ENCODE data around the gene C5orf46. TPM values are rescaled to one million over a fixed set of nuclear protein-coding genes. Genes with fewer than 3 reads are reported as not detected.
"Not testable (repeated sequence)": the region's sequence is repeated elsewhere in the genome, so short reads cannot be mapped to it uniquely, and the experiment has no call there.

The C5orf46 gene
- not detected for total RNA-seq

GRCh38 chr5:147906326-147907095 is at the start of gene C5orf46:
TSS of gene C5orf46 (minus strand) at chr5:147906538. CDS start at chr5:147906501, 37 bp downstream.
- H3K36me3 ChIP-seq, result no peaks in the 10 kb centered on the region
- WGBS, 2 donors, result 62% methylated on average over 8 of the region's 8 CpGs

GRCh38 chr5:147954971-147955370 is 48.6 kb upstream of the C5orf46 start:
- no peak for TF ChIP-seq EP300 (IDR thresholded peaks at IDR 0.05)
- TF ChIP-seq POLR2A (IDR thresholded peaks at IDR 0.05), result no peak
- no peak for TF ChIP-seq CTCF (IDR thresholded peaks at IDR 0.05)
- no peak overlapping the region for H3K4me3 ChIP-seq
- DNase-seq (ENCODE audit: low spot score in 2 of 2), result no peak
- no peaks in the 10 kb centered on the region for H3K27me3 ChIP-seq
- H3K36me3 ChIP-seq, result no peaks in the 10 kb centered on the region
- no peaks in the 10 kb centered on the region for H3K4me1 ChIP-seq
- H3K9me3 ChIP-seq, result no peaks in the 10 kb centered on the region
- no peak overlapping the region for H3K27ac ChIP-seq
- WGBS, 2 donors, result 66 to 72% methylated on average over 6 of the region's 6 CpGs

More at GRCh38 chr5:147906326-147907095, at the start of gene C5orf46:
- Histone ChIP-seq H3K27me3 (no peaks in the 10 kb centered on the region), H3K27ac (no peak within 1 kb of the TSS), H3K9me3 (no peaks in the 10 kb centered on the region), H3K4me1 (no peaks in the 10 kb centered on the region), H3K4me3 (no peak within 1 kb of the TSS)
- TF ChIP-seq CTCF (IDR thresholded peaks at IDR 0.05), result no peak
- TF ChIP-seq POLR2A (IDR thresholded peaks at IDR 0.05), result no peak
- TF ChIP-seq EP300 (IDR thresholded peaks at IDR 0.05), result no peak
- DNase-seq (ENCODE audit: low spot score in 2 of 2), result no peak

- Histone ChIP-seq H3K27ac (no peak overlapping the region), H3K9me3 (no peaks in the 10 kb centered on the region), H3K4me3 (no peak overlapping the region), H3K27me3 (no peaks in the 10 kb centered on the region), H3K4me1 (no peaks in the 10 kb centered on the region), H3K36me3 (no peaks in the 10 kb centered on the region)
- TF ChIP-seq CTCF (IDR thresholded peaks at IDR 0.05) (peak; percentile 46 to 60 (median 52)), POLR2A (IDR thresholded peaks at IDR 0.05) (no peak), EP300 (IDR thresholded peaks at IDR 0.05) (no peak)
- WGBS, 2 donors, result 42 to 53% methylated on average over 2 of the region's 2 CpGs
- DNase-seq (ENCODE audit: low spot score in 2 of 2), result no peak
Observed at GRCh38 chr5:147949711-147950573, 43.6 kb upstream of the C5orf46 start.

- not testable (repeated sequence) for H3K36me3 ChIP-seq; DNase-seq (ENCODE audit: low spot score in 2 of 2)
Observed at GRCh38 chr5:147946658-147947274, 40.4 kb upstream of the C5orf46 start.

GRCh38 chr5:147939431-147940114 is 33.2 kb upstream of the C5orf46 start:
- TF ChIP-seq POLR2A (IDR thresholded peaks at IDR 0.05) (no peak), EP300 (IDR thresholded peaks at IDR 0.05) (no peak)
- Histone ChIP-seq H3K27ac (no peak overlapping the region), H3K27me3 (no peaks in the 10 kb centered on the region), H3K4me3 (no peak overlapping the region), H3K4me1 (no peaks in the 10 kb centered on the region), H3K36me3 (no peaks in the 10 kb centered on the region), H3K9me3 (no peaks in the 10 kb centered on the region)
- WGBS, 2 donors, result 93% methylated on average over 4 of the region's 4 CpGs
- no peak for DNase-seq (ENCODE audit: low spot score in 2 of 2)

More at GRCh38 chr5:147946658-147947274, 40.4 kb upstream of the C5orf46 start:
- H3K4me3 ChIP-seq, H3K9me3 ChIP-seq, H3K4me1 ChIP-seq, H3K27me3 ChIP-seq, H3K27ac ChIP-seq: not testable (repeated sequence)
- 93 to 94% methylated on average over 25 of the region's 25 CpGs for WGBS, 2 donors

All from tibial nerve (tissue), 4 donors.